ENCODE measurements around the gene SAMD1.

DNA sequence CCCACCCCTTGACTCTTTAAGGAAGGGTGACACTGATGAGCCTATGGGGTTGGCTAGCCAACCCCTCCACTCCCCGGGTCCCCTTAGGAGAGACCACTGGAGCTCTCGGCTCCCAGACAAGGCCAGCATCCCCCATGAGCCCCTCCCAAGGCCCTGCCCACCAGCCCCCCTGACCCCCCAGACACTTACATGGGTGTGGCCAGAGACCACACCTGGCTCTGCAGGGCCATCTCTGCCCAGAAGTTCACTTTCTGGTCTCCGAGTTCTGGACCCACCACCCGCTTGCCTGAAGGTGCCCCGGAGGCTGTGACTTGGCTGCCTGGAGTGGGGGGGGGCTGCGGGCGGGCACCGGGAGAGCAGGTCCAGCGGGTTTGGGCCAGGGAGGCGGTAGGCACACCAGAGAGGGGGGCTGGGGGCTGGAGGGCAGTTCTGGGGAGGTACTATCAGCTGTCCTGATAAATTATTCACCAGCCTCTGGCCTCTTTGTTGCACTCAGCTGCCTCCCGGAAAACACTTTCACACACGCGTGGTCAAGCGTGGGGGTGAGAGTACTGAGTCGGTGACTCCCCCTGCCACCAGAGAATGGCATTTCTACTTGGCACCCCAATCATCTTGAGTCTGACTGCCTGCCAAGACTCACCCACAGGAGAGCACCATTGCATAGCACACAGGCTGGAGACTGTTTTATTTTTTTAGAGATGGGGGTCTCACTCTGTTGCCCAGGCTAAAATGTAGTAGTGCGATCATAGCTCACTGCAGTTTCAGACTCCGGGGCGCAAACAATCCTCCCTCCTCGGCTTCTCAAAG is 28.6 kb downstream of the SAMD1 start, which contains the start of gene PALM3:
- TF ChIP-seq, protein P1, sequence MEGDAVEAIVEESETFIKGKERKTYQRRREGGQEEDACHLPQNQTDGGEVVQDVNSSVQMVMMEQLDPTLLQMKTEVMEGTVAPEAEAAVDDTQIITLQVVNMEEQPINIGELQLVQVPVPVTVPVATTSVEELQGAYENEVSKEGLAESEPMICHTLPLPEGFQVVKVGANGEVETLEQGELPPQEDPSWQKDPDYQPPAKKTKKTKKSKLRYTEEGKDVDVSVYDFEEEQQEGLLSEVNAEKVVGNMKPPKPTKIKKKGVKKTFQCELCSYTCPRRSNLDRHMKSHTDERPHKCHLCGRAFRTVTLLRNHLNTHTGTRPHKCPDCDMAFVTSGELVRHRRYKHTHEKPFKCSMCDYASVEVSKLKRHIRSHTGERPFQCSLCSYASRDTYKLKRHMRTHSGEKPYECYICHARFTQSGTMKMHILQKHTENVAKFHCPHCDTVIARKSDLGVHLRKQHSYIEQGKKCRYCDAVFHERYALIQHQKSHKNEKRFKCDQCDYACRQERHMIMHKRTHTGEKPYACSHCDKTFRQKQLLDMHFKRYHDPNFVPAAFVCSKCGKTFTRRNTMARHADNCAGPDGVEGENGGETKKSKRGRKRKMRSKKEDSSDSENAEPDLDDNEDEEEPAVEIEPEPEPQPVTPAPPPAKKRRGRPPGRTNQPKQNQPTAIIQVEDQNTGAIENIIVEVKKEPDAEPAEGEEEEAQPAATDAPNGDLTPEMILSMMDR (conservative IDR thresholded peaks at IDR 0.05; ENCODE audit: low read depth in 2 of 2), result no peak
- TF ChIP-seq EZH2 (IDR thresholded peaks at IDR 0.05; ENCODE audit: low read depth, unreplicated experiment) (no peak), POLR2AphosphoS5 (IDR thresholded peaks at IDR 0.05; ENCODE audit: low read depth) (no peak), JUNB (IDR thresholded peaks at IDR 0.05; ENCODE audit: unreplicated experiment) (no peak), STAT1 (IDR thresholded peaks at IDR 0.05; ENCODE audit: unreplicated experiment) (no peak), ZNF114 (CRISPR knock-in tag; IDR thresholded peaks at IDR 0.05) (no peak), ETS1 (IDR thresholded peaks at IDR 0.05) (no peak), EZH2phosphoT487 (IDR thresholded peaks at IDR 0.05; ENCODE audit: unreplicated experiment) (no peak), CREB1 (CRISPR knock-in tag; IDR thresholded peaks at IDR 0.05; ENCODE audit: low read depth) (no peak), ZNF462 (CRISPR knock-in tag; IDR thresholded peaks at IDR 0.05) (no peak), NANOG (IDR thresholded peaks at IDR 0.05; ENCODE audit: borderline replicate concordance) (no peak)
- TF ChIP-seq, protein P2, sequence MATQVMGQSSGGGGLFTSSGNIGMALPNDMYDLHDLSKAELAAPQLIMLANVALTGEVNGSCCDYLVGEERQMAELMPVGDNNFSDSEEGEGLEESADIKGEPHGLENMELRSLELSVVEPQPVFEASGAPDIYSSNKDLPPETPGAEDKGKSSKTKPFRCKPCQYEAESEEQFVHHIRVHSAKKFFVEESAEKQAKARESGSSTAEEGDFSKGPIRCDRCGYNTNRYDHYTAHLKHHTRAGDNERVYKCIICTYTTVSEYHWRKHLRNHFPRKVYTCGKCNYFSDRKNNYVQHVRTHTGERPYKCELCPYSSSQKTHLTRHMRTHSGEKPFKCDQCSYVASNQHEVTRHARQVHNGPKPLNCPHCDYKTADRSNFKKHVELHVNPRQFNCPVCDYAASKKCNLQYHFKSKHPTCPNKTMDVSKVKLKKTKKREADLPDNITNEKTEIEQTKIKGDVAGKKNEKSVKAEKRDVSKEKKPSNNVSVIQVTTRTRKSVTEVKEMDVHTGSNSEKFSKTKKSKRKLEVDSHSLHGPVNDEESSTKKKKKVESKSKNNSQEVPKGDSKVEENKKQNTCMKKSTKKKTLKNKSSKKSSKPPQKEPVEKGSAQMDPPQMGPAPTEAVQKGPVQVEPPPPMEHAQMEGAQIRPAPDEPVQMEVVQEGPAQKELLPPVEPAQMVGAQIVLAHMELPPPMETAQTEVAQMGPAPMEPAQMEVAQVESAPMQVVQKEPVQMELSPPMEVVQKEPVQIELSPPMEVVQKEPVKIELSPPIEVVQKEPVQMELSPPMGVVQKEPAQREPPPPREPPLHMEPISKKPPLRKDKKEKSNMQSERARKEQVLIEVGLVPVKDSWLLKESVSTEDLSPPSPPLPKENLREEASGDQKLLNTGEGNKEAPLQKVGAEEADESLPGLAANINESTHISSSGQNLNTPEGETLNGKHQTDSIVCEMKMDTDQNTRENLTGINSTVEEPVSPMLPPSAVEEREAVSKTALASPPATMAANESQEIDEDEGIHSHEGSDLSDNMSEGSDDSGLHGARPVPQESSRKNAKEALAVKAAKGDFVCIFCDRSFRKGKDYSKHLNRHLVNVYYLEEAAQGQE (IDR thresholded peaks at IDR 0.05; ENCODE audit: unreplicated experiment), result no peak
